Fibroblast of lung (primary cell): Measurements from ENCODE around the gene ZBTB43.

Source experiments
- EZH2 ChIP-seq: IDR thresholded peaks from 2 replicates; pipeline ENCODE4 v1.5.1; 2012; ENCODE audit warnings: low read length, control low read depth, mild to moderate bottlenecking; ENCODE audit errors: missing control alignments
- TF ChIP-seq, protein P1 (sequence below), 2 donors: IDR thresholded peaks in 1 of 2; conservative IDR thresholded peaks in 1 of 2; 1 replicate in 1 of 2; 2 replicates in 1 of 2; pipeline ENCODE4 v1.5.1; 2011 to 2012; ENCODE audit warnings: low read length in 2 of 2, control low read depth in 1 of 2, inconsistent platforms in 1 of 2, low read depth in 1 of 2, mild to moderate bottlenecking in 1 of 2

DNA sequence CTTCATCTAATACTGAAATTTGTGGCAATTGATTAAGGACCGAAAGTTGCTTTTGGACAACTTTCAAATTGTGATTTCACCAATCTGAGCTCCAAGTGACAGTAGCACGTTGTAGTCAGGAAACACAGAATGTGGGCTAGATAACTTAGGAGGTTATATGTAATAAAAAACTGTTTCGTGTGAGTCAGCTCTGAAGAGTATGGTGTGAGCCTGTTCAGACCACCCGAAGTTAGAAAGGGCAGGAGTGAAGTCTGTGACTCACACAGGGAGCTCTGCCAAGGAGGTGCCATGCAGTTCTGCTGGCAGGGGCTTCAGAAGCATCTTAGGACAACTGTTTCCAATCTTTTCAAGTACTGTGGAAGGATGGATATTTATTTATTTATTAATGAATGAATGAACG is 39.2 kb downstream of the ZBTB43 start:
- TF ChIP-seq, protein P1, sequence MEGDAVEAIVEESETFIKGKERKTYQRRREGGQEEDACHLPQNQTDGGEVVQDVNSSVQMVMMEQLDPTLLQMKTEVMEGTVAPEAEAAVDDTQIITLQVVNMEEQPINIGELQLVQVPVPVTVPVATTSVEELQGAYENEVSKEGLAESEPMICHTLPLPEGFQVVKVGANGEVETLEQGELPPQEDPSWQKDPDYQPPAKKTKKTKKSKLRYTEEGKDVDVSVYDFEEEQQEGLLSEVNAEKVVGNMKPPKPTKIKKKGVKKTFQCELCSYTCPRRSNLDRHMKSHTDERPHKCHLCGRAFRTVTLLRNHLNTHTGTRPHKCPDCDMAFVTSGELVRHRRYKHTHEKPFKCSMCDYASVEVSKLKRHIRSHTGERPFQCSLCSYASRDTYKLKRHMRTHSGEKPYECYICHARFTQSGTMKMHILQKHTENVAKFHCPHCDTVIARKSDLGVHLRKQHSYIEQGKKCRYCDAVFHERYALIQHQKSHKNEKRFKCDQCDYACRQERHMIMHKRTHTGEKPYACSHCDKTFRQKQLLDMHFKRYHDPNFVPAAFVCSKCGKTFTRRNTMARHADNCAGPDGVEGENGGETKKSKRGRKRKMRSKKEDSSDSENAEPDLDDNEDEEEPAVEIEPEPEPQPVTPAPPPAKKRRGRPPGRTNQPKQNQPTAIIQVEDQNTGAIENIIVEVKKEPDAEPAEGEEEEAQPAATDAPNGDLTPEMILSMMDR (conservative IDR thresholded peaks at IDR 0.05 in 1 of 2, IDR thresholded peaks at IDR 0.05 in 1 of 2; ENCODE audit: low read depth in 1 of 2, low read length in 2 of 2) = no peak
- TF ChIP-seq EZH2 = no peak
